Fibroblast of lung (primary cell): ENCODE data around the gene TACC2.

Source experiments
- EZH2 ChIP-seq: IDR thresholded peaks from 2 replicates; pipeline ENCODE4 v1.5.1; 2012; ENCODE audit warnings: low read length, control low read depth, mild to moderate bottlenecking; ENCODE audit errors: missing control alignments
- TF ChIP-seq, protein P1 (sequence below), 2 donors: IDR thresholded peaks in 1 of 2; conservative IDR thresholded peaks in 1 of 2; 1 replicate in 1 of 2; 2 replicates in 1 of 2; pipeline ENCODE4 v1.5.1; 2011 to 2012; ENCODE audit warnings: low read length in 2 of 2, control low read depth in 1 of 2, inconsistent platforms in 1 of 2, low read depth in 1 of 2, mild to moderate bottlenecking in 1 of 2

- no peak for TF ChIP-seq EZH2
- TF ChIP-seq, protein P1, sequence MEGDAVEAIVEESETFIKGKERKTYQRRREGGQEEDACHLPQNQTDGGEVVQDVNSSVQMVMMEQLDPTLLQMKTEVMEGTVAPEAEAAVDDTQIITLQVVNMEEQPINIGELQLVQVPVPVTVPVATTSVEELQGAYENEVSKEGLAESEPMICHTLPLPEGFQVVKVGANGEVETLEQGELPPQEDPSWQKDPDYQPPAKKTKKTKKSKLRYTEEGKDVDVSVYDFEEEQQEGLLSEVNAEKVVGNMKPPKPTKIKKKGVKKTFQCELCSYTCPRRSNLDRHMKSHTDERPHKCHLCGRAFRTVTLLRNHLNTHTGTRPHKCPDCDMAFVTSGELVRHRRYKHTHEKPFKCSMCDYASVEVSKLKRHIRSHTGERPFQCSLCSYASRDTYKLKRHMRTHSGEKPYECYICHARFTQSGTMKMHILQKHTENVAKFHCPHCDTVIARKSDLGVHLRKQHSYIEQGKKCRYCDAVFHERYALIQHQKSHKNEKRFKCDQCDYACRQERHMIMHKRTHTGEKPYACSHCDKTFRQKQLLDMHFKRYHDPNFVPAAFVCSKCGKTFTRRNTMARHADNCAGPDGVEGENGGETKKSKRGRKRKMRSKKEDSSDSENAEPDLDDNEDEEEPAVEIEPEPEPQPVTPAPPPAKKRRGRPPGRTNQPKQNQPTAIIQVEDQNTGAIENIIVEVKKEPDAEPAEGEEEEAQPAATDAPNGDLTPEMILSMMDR (conservative IDR thresholded peaks at IDR 0.05 in 1 of 2, IDR thresholded peaks at IDR 0.05 in 1 of 2; ENCODE audit: low read depth in 1 of 2, low read length in 2 of 2), result no peak
Measured at GRCh38 chr10:122140461-122140902, 151.5 kb downstream of the TACC2 start.
